ENCODE measurements around the gene PHACTR1.

- TF ChIP-seq EZH2 (IDR thresholded peaks at IDR 0.05) (no peak), POLR2AphosphoS5 (IDR thresholded peaks at IDR 0.05; ENCODE audit: borderline replicate concordance, low read depth, low read length) (no peak)
Observed at GRCh38 chr6:13075141-13075845, 358.7 kb downstream of the PHACTR1 start.

Data from SK-N-MC (cell line).